IPS DF 4.7 (cell line): ENCODE data around the gene SSR4.
"Not testable (repeated sequence)": the region's sequence is repeated elsewhere in the genome, so short reads cannot be mapped to it uniquely, and the experiment has no call there.

ENCODE experiments used
- DNase-seq: peaks from one replicate; pipeline ENCODE4 v3.0.0-alpha.2; 2013; ENCODE audit warnings: low spot score; ENCODE audit errors: extremely low read depth

Gene SSR4

DNA sequence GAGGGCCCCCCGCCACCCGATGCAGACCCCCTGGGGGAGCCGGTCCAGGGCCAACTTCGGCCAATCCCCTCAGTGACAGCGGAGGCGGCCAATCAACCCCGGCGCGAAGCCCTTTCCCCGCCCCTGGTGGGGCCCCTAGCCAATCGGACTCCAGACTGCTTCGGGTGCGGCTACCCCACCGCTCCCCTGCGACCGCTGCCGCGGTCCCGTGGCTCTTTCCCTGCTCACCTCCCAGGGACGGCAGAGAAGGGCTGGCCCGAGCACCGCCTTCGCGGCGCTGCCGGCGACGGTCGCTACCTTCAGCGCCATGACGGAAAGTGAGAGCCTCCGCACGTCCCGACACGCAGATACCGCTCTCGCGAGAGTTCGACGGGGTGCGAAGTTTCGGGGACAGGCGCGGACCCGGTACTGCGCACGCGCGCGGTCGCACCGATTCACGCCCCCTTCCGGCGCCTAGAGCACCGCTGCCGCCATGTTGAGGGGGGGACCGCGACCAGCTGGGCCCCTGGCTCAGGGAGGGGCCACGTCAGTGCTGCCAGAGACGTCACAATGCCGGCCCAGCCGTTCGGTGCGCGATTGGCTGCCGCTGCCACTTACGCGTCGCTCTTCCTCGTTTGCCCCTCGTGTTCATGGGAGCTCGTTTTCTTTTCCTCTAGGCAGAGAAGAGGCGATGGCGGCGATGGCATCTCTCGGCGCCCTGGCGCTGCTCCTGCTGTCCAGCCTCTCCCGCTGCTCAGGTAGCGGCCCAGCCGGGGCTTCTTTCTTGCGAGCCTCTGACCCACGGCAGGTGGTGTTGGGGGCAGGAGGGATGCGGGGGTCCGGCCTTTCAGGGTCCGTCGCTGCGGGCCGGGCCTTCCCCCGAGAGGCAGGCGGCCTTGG is at the start of gene SSR4, which contains the start of gene IDH3G:
Gene SSR4, plus strand, starts transcription at position 651 of the 879 bp plus-strand sequence. Its CDS starts 20 bp downstream, at position 671.
Gene IDH3G, minus strand, starts transcription at position 358 of the 879 bp plus-strand sequence. Its CDS starts 49 bp downstream, at position 309.
- peak; percentile 38 for DNase-seq

DNA sequence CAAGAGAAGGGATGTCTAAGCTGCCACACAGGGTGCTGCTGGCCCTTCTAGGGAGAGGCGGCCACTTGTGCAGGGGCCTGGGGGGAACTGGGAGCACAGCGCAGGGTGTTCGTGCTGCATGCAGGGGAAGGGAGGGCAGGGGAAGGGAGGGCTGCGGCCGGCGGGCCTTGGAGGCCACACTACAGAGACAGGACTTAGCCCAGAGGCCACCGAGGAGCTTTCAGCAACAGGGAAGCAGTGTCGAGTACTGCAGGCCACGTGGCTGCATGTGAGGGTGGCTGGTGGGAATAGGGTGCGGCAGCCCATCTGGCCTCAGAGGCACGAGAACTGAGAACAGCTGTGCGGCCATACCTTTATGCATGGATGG is 49.4 kb upstream of the SSR4 start:
- DNase-seq: not testable (repeated sequence)

DNA sequence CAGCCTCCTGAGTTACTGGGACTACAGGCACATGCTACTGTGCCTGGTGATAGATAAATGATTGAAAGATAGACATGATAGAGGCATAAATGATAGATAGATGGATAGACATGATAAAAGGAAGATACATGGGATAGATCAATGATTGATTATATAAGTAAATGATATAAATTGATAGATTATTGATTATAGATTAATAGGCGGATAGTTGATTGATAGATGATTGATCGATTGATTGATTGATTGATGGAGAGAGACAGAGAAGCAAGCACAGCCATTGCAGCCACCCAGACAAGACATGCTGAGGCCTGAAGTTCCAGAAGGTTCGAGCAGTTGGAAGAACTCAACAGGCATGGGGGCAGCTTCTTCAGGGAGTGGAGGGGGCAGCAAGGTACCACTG is 48.1 kb upstream of the SSR4 start:
- DNase-seq: no peak

DNA sequence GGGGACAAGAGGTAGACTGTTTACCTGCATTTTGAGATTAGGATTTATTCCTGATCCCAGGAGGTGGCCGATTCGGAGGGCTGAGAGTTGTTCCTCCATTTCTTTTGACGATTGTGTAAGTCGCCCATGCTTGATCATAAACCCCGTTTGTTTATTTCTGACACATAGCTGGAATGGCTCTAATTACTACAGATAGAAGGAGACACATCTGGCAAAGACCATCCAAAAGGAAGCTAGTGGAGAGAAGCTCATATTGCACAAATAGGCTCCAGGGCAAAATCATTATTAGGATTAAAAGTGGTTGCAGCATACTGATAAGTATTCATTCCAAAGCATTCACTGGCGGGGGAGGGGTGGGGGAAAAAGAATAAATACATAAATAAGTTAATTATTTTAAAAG is 47.5 kb upstream of the SSR4 start:
- DNase-seq: not testable (repeated sequence)

DNA sequence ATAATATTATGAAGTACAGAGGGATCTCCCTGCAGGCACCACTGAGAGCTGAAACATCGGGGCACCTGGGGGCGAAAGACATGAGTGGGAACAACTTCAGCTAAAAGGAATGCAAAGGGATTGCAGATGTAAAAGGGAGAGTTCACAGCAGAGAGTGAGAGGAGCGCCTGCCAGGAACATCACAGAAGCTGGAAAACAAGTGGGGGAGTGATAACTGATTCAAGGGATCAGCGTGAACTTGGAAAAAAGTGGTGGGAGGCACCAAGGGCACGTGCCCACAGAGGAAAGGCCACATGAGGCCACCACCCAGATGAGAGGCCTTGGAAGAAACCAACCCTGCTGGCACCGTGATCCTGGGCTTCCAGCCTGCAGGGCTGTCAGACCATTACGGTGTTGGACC is 45.5 kb upstream of the SSR4 start:
- DNase-seq: not testable (repeated sequence)

DNA sequence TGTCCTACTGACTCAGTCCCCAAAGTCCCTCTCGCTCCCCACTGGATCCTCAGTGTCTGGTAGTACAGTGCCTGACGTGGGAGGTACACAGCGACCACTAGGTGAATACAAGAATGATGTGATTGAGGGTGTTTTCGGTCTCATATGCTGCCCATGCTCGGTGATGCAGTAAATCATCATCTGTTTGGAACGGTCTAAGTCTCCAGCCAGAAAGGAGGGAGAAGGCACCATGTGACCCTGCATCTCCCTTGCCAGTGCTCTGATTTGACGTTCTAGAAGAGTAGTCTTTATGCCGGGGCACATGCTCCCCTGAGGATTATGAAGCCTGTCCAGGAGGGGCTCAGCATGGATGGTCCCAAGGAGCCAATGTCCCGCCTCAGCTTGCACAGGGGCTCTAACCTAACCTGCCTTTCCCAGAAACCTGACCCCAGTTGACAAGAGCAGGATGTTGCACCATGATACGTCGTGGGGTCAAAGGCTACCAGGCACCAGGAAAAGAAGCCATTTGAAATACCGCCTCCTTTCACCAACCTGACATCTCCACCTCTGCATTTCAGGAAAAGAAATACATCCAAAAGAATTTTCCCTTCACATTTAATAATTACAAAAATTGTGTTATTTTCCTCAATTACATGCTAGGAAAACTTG is 44.2 kb upstream of the SSR4 start:
- no peak for DNase-seq

DNA sequence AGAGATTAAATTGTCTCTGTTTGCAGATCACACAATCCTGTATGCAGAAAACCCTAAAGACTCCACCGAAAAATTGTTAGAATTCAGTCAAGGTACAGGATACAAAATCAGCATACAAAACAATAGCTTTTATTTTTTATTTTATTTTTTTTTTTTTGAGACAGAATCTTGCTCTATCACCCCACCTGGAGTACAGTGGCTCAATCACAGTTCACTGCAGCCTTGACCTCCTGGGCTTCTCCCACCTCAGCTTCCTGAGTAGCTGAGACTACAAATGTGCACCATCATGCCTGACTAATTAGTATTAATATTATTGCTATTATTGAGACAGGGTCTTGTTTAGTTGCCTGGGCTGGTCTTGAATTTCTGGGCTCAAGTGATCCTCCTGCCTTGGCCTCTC is 39.3 kb upstream of the SSR4 start:
- no peak for DNase-seq

DNA sequence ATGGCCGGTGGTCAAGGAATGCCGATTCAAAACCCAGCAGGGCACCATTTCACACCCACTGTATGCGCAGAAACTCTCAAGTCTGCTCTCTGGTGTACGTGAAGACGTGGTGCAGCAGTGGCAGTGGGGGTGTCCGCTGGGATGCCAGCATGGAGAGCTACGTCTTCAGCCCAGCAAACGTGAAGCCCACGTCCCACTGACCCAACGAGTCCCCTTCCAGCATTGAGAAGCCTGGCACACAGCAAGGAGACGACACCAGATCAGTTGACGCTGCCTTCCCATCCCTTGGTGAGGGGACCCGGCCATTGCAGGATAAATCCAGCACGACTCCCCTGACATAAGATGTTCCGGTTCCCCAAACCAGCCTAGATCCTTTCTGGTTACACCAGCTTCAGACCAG is 32.6 kb upstream of the SSR4 start:
- DNase-seq: no peak

DNA sequence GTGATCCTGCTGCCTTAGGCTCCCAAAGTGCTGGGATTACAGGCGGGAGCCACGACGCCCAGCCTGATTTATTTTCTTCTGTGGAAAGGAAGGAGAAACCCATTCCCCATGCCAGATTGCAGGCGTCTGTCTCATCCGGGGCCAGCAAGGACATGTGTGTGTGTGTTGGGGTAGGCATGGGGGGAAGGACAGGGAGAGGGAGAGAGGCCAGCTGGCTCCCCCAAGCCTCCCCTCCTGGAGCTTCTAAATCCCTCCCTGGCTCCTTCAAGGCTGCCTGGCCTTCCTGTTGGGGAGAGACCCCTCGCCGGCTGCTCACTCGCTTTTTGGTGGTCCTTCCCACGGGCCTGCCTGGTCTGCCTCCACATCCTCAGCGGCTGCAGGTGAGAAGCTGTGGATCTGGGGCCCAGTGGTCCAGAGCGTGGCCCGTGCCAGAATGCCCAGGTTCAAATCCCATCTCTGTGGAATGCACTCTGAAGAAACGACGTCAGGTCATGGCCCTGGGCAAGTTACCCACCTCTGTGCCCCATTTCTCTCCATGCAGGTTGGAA is 31.8 kb upstream of the SSR4 start:
- no peak for DNase-seq

DNA sequence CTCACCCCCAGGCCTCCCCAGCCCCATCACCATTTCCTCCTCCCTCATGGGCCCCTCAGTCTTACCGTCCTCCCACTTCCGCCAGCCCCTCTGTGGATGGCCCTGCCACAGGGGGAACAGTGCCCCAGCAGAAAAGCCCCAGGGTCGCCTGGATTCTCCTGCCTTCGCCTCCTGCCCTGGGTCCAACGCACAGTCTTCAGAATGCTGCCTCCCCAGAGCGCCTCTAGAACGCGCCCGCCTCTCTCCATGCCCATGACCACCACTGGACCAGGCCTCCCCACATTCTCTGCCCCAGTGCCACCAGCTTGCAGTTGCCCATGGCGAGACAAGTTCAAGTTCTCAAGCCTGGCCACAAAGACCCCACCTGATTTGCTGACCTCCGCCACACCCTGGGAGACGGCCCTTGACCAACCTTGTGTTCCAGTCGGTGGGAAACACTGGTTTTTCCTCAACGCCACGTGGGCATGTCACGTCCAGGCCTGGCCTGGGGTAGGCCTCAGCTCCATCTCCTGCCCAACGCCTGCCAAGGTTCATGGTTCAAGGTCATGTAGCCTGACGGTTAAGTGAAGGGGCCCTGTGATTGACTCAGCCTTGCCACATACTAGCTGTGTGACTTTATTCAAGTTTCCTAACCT is 31.1 kb upstream of the SSR4 start:
- DNase-seq: no peak

DNA sequence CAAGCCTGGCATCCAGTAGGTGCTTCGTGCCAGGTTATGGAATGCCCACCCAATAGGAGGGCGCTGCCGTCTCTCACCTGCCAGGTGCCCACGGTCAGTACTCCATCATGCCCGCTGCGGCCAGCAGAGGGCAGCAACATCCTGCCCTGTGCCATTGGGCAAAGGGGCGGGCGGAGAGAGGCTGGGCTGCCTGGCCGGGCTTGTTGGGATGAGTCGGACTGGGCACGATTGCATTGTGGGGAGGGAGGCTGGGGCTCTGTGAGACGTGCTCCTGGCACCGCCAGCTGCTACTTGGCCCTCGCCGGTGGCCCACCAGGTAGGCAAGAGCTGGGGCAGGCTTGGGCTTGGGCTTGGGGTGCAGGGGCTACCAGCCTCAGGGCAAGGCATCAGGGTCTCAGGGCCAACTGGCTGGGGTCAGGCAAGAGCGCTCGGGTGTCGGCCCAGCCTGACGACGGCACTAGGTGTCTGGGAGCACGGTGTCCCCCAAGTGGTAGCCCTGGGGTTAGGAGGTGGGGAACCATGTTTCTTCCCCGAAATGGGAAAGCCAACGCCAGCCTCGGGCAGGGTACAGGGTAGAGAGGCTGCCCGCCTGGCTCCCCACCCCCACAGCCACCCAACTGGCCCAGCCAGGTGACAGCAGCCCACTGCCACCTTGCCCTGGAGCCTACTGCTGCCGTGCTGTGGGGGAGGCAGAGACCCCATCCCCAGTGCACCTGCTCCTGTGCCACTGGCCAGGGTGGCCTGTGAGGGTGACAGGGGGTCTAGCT is 30.3 kb upstream of the SSR4 start, which contains the start of gene PLXNB3:
Gene PLXNB3, plus strand, starts transcription at position 261 of the 767 bp plus-strand sequence. CDS start 1,287 bp downstream, outside the sequence.
- no peak for DNase-seq

DNA sequence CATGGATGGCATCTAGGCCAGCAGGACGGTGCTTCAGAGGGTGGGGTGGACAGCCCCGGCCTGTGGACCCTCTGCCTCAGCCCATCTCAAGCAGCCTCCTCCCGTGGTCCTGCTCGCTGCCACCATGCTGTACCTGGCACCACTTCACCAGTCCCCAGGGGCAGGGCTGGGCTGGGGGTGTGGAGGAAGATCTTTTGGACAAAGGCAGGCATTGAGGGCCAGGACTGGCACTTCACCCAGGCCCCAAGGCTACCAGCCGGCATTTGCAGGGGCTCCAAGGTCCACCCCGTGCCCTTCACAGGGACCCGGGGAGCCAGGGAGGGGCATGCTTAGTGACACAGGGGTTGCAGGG is 29.7 kb upstream of the SSR4 start:
- no peak for DNase-seq

DNA sequence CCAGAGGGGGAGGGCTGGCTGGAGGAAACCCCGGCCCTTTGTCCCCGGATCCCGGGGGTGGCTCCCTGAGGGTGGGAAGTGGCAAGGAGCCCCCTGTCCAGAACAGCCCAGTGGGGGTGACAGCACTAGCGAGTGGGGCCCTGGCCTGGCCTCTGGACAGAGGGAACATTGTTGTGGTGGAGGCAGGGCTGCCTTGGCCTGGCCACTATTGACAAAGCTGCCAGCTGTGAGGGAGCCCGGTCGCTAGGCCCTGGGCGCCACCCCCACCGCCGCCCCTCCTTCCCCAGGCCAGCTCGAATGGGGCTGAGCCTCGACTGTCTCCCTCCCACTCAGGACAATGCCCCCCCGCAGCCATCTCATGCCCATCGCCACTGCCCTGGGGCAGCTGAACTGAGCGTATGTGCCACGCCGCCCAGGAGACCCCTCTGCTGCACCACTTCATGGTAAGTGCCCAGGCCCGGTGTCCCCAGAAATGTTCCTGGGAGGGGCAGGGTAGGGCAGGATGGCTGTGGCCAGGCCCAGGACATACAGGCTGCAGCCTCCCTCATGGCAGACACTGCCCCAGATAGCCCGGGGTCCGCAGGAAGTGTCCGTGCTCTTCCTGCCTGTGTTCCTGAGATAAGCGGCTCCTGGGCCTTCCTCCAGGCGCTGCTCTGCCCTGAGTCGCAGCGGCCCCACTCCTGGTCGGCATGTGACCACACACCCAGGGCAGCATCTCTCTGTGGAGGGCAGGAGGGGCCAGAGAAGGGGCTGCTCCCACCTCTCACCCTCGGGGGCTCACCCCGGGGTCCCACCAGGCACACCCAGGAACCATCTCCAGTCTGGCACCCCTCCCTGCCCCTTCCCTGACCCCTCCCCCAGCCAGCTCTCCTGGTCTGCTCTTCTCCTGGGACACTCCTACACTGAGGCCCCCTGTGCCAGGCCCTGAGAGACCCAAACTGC is 29.1 kb upstream of the SSR4 start:
- no peak for DNase-seq

DNA sequence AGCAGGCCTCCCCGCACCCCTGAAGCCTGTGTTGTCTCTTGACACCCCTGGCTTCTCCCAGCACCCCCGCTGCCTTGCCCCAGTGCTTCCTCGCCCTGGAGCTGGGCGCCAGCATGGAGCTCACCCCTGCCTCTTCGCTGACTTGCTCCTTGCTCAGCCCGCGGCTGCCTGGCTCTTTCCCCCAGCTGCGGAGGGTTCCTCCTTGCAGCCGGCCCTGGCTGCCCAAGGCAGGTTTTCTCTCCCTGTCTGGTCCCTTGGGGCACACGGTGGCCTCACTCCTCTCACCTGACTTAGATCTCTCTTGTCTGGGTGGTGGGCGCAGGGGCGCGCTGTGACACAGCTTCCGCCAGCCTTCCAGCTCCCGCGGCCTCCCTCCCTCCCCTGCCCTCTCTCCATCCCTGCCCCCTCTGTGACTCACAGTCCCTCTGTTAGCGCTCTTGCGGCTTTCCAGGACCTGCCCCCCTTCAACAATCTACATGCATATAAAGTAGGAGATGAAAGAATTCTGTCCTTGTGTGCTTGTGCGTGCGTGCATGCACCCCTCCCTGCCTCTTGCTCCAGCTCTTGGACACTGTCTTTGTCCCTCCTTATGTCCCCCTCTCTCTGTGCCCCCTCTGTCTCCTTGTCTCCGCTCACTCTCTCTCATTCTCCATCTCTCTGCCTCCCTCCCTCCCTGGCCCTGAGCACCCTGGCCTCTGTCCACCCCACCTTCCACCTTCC is 28.2 kb upstream of the SSR4 start:
- DNase-seq: no peak

DNA sequence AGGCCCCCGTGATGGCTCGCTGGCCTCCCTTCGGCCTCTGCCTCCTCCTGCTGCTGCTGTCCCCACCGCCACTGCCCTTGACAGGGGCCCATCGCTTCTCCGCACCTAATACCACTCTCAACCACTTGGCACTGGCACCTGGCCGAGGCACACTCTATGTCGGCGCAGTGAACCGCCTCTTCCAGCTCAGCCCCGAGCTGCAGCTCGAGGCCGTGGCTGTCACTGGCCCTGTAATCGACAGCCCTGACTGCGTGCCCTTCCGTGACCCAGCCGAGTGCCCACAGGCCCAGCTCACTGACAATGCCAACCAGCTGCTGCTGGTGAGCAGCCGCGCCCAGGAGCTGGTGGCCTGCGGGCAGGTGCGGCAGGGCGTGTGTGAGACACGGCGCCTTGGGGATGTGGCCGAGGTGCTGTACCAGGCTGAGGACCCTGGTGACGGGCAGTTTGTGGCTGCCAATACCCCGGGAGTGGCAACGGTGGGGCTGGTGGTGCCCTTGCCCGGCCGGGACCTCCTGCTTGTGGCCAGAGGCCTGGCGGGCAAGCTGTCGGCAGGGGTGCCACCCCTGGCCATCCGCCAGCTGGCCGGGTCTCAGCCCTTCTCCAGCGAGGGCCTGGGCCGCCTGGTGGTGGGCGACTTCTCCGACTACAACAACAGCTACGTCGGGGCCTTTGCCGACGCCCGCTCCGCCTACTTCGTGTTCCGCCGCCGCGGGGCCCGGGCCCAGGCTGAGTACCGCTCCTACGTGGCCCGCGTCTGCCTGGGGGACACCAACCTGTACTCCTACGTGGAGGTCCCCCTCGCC is 27.4 kb upstream of the SSR4 start:
- no peak for DNase-seq

DNA sequence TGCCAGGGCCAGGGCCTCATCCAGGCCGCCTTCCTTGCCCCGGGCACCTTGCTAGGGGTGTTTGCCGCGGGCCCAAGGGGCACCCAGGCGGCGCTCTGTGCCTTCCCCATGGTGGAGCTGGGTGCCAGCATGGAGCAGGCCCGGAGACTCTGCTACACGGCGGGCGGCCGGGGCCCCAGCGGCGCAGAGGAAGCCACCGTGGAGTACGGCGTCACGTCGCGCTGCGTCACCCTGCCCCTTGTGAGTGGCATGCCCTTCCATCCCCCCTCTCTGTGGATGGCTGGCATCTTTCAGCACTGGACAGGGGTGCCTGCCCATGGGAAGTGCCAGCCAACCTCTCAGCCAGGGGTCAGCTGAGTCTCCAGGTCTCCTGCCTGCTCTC is 26.8 kb upstream of the SSR4 start:
- DNase-seq: no peak

DNA sequence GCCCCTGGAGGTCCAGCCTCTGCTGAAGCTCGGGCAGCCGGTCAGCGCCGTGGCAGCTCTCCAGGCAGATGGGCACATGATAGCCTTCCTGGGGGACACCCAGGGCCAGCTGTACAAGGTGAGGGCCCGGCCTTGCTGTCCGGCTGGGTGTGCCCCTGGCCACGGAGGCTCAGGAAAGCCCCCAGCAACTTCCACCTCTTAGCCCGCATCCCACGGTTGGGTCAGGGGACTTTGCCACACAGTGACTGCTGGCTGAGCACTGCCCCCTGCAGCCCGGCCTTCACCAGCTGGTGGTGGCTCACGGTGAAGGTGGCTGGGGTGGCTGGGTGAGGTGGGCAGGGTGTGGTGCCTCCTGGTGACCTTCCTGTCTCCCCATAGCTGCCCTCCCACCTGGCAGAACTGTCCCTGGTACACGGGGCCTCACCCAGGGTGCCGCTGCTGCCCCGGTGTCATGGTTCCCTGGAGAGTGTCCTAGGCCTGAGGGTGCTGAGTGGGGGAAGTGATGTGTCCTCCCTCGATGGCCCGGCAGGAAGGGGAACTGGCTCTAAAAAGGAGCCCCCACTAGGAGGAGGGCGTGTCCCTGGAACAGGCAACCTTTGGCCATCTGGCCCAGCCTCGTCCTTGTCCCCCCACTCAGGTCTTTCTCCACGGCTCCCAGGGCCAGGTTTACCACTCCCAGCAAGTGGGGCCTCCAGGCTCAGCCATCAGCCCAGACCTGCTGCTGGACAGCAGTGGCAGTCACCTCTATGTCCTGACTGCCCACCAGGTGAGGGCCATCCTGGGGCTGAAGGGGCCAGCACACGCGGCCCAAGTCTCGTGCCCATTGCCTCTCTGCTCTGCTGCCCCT is 25.9 kb upstream of the SSR4 start:
- no peak for DNase-seq
